Stimulated activated CD8-positive, alpha-beta memory T cell treated with anti-CD3 and anti-CD28 coated beads, Interleukin-2, amount 100 ng/mL, for 1 hour (primary cell): Measurements from ENCODE around the gene TPPP.

ENCODE experiments used
- DNase-seq, 2 donors: peaks; one replicate each; pipeline ENCODE4 v3.0.0-alpha.2; 2020; ENCODE audit warnings: low read depth in 2 of 2

TPPP gene

GRCh38 chr5:624951-625230 is 68.3 kb downstream of the TPPP start:
- no peak for DNase-seq

DNA sequence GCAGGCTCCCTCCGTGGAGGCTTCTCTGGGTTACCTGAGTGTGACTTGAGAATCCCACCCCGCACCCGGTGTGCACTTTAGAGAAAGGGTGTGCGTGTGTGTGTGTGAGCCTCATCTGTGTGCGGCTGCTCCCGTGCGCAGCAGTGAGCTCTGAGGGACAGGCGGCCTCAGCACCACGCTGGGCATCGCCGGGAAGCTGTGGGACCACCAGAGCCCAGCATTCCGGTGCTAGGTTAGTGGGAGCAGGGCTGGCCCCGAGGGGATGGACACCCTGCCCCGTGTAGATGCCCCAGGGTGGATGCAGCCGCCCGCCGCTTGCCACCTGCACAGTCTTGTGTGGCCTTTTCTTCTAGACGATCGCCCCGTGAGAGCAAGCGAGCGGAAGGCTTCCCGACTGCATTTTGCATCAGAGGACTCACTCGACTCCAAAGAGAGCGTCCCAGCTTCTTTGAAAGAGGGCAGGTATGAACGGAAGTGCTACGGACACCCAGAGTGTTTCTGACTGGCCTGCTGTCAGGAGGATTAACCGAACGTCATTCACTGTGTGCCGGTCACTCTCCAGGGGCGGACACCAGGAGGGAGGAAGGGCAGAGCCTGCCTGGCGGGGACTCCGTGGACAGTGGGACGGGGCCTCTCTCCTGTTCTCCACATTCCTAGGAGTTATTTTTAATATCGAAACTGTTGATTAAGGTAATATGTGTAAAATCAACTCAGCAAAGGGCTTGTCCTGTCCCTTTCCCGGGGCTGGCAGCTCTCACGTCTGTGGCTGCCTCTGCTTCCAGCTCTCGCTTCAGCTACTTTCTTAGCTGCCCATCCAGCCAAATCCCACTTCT is 68.8 kb downstream of the TPPP start:
- DNase-seq, result no peak

GRCh38 chr5:623531-623930 is 69.6 kb downstream of the TPPP start:
- DNase-seq, result no peak

DNA sequence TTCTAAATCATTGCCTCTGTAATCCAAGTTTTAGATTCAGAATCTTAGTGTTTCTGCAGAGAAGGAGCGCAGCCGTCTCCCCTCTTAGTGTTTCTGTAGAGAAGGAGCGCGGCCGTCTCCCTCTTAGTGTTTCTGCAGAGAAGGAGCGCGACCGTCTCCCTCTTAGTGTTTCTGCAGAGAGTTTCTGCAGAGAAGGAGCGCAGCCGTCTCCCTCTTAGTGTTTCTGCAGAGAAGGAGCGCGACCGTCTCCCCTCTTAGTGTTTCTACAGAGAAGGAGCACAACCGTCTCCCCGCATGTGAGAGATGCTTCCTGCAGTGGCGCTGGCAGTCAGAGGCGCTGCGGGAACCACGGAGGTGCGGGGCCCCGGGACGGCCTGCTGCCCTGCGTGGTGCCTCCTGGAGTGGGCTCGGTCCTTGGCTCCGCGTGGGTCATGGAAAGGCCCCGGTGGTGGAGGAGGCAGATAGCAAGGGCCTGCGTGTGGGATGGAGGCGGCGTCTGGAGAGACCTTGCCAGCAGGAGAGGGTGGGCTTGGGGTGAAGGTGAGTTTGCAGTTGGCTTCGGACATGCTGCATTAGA is 70.1 kb downstream of the TPPP start:
- DNase-seq, result no peak

DNA sequence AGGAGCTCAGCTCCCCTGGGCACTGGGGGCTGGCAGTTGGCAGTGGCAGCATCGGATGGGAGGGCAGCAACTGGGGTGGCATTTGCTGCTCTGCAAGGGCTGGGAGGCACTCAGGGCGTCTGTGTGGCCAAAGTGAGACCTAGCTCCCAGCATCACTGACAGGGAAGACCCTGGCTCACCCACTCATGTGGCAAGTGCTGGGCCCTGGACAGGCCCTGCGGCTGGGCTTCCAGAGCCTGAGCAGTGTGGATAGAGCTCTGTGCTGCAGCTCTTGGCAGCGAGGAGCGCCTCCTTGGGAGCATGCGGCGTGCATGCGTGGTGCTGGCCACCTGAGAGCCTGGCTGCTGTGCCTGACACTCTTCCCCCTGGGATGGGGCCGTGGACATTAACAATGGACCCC is 70.8 kb downstream of the TPPP start:
- no peak for DNase-seq

GRCh38 chr5:621341-621761 is 71.8 kb downstream of the TPPP start:
- DNase-seq, result no peak

- DNase-seq, result no peak
Measured at GRCh38 chr5:620586-621180, 72.5 kb downstream of the TPPP start.

- no peak for DNase-seq
Measured at GRCh38 chr5:620152-620551, 73.0 kb downstream of the TPPP start.

DNA sequence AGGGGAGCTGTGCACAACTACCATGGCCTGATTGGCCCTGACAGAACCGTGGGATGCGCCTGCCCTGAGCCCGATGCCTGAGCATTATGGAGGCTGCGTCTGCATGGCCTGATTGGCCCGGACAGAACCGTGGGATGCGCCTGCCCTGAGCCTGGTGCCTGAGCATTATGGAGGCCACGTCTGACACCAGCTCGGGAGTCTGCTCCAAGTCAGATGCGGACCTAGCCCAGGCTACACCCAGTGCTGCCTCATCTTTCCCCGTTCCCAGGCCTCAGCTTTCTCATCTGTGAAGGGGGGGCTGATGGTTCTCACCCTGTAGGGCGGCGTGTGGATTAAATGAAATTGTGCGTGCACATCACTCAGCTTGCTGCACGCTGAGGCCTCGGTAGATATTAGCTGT is 73.7 kb downstream of the TPPP start:
- no peak for DNase-seq

- no peak for DNase-seq
Measured at GRCh38 chr5:618450-618849, 74.7 kb downstream of the TPPP start.

GRCh38 chr5:617896-618295 is 75.3 kb downstream of the TPPP start:
- no peak for DNase-seq

GRCh38 chr5:616484-617039 is 76.6 kb downstream of the TPPP start:
- no peak for DNase-seq

GRCh38 chr5:612498-613424 is 80.4 kb downstream of the TPPP start:
- no peak for DNase-seq

DNA sequence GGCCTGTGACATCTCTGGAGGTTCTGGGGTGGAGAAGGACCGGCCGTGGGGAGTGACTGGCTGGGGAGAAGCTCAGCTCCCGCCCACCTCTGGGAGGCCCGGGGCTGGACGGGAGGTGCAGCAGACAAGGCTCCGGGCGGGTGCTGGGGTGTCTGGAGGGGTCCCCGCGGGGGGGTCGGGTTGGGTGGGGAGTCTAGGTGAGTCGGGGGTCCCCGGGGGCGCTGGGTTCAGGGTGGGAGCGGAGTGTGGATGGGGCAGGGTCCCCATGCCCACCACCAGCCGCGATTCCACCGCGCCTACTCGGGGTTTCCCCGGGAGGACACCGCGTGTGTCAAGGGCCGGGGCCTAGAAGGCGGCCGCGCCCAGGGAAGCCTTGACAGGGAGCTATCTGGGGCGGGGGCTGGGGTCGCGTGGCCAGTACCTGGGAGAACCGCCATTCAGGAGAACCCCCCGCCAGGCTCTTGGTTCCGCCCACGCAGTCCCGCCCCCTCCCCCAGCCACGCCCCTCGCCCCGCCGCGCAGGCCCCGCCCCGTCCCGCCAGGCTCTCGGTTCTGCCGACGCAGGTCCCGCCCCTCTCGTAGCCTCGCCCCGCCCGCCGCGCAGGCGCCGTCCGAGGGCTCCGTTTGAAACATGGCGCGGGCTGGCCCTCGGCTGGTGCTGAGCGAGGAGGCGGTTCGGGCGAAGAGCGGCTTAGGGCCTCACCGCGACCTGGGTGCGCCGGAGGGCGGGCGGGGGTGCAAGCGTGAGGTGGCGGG is 81.2 kb downstream of the TPPP start, which contains the start of gene CEP72:
TSS of gene CEP72 (plus strand) at position 610 of the 756 bp plus-strand sequence. CDS start at position 632, 22 bp downstream.
- peak; percentile 86 to 91 for DNase-seq

GRCh38 chr5:610744-611730 is 82.1 kb downstream of the TPPP start:
- DNase-seq, result no peak

GRCh38 chr5:610011-610743 is 83.0 kb downstream of the TPPP start:
- no peak for DNase-seq
